Gastroesophageal sphincter (tissue), 3 donors: ENCODE measurements around the gene PTPRN2.

Experiments
- EP300 ChIP-seq: sonication (generic); formaldehyde crosslinking; IDR thresholded peaks from one replicate; pipeline ENCODE4 v1.6.1; 2017; ENCODE audit warnings: antibody characterized with exemption, mild to moderate bottlenecking
- TF ChIP-seq, protein P1 (sequence below), 4 experiments: fragments of 200-600 bp in 2 of 4; fragments of 450-650 bp in 2 of 4; sonication (generic) in 1 of 4; IDR thresholded peaks; one replicate each; pipeline ENCODE4 v1.5.1; 2017 to 2019; ENCODE audit warnings: antibody characterized with exemption in 4 of 4, mild to moderate bottlenecking in 2 of 4, moderate library complexity in 2 of 4

DNA sequence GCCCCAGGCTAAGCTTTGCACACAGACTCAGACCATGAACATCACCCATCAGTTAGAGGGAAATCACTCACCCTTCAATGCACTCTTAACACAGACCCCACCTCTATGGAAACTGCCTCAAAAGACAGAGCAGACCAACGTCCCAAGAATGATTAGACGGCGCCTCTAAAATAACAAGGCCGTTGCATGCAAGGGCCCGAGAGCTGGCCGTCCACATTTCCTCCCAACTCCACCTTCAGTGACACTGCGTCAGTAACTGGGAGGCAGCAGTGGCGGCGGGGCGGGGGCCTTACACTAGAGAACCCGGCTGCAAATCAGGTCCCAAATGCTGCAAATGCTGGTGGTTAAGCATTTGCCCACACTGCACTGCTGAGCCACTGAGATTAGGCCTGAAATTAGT, 115.0 kb downstream of the PTPRN2 start:
- TF ChIP-seq, protein P1, sequence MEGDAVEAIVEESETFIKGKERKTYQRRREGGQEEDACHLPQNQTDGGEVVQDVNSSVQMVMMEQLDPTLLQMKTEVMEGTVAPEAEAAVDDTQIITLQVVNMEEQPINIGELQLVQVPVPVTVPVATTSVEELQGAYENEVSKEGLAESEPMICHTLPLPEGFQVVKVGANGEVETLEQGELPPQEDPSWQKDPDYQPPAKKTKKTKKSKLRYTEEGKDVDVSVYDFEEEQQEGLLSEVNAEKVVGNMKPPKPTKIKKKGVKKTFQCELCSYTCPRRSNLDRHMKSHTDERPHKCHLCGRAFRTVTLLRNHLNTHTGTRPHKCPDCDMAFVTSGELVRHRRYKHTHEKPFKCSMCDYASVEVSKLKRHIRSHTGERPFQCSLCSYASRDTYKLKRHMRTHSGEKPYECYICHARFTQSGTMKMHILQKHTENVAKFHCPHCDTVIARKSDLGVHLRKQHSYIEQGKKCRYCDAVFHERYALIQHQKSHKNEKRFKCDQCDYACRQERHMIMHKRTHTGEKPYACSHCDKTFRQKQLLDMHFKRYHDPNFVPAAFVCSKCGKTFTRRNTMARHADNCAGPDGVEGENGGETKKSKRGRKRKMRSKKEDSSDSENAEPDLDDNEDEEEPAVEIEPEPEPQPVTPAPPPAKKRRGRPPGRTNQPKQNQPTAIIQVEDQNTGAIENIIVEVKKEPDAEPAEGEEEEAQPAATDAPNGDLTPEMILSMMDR (IDR thresholded peaks at IDR 0.05) = no peak
- TF ChIP-seq EP300 = no peak
